MM.1S (cell line): ENCODE measurements around the gene SUV39H2.

Experiments used
- EZH2 ChIP-seq: fragments of 300-600 bp; sonication (generic); optimal IDR thresholded peaks from 2 replicates; pipeline ENCODE3; 2017; ENCODE audit warnings: low read depth, mild to moderate bottlenecking, antibody characterized with exemption, low read length, mixed read lengths
- TF ChIP-seq, protein P1 (sequence below): fragments of 300-600 bp; sonication (generic); IDR thresholded peaks from 2 replicates; pipeline ENCODE4 v1.5.1; 2016; ENCODE audit warnings: antibody characterized with exemption, low read length, mixed read lengths

- TF ChIP-seq, protein P1, sequence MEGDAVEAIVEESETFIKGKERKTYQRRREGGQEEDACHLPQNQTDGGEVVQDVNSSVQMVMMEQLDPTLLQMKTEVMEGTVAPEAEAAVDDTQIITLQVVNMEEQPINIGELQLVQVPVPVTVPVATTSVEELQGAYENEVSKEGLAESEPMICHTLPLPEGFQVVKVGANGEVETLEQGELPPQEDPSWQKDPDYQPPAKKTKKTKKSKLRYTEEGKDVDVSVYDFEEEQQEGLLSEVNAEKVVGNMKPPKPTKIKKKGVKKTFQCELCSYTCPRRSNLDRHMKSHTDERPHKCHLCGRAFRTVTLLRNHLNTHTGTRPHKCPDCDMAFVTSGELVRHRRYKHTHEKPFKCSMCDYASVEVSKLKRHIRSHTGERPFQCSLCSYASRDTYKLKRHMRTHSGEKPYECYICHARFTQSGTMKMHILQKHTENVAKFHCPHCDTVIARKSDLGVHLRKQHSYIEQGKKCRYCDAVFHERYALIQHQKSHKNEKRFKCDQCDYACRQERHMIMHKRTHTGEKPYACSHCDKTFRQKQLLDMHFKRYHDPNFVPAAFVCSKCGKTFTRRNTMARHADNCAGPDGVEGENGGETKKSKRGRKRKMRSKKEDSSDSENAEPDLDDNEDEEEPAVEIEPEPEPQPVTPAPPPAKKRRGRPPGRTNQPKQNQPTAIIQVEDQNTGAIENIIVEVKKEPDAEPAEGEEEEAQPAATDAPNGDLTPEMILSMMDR, result no peak
- TF ChIP-seq EZH2, result no peak
Measured at GRCh38 chr10:14833106-14833505, 45.6 kb upstream of the SUV39H2 start.
